ENCODE measurements around the gene STX10. TPM values are rescaled to one million over a fixed set of nuclear protein-coding genes. Genes with fewer than 3 reads are reported as not detected.
A peak's percentile ranks its signal among the peaks of the same experiment; 100 is the strongest.

The STX10 gene
- total and polyA plus RNA-seq, 9 of the 15 experiments (the other 6 are each of a cell fraction or from before 2014, with no cell fraction given), result 0.51 to 66.3 (median 31.0) TPM

- TF ChIP-seq HMGN3 (IDR thresholded peaks at IDR 0.05; ENCODE audit: borderline replicate concordance, extremely low read depth, insufficient read length, low read depth, low read length) (no peak), HOMEZ (CRISPR knock-in tag; IDR thresholded peaks at IDR 0.05) (no peak), HDAC8 (tag; IDR thresholded peaks at IDR 0.05) (no peak), MYBL2 (IDR thresholded peaks at IDR 0.05; ENCODE audit: low read depth) (no peak), MYBL2 (CRISPR knock-in tag; IDR thresholded peaks at IDR 0.05; ENCODE audit: borderline replicate concordance) (no peak), PPARD (CRISPR knock-in tag; IDR thresholded peaks at IDR 0.05) (no peak), ZNF511 (CRISPR knock-in tag; IDR thresholded peaks at IDR 0.05) (peak; percentile 83; the same call in 1 of the 2 replicates), ERF (CRISPR knock-in tag; IDR thresholded peaks at IDR 0.05) (no peak), TAF15 (IDR thresholded peaks at IDR 0.05; ENCODE audit: low read depth, low read length) (no peak), ZBED1 (IDR thresholded peaks at IDR 0.05) (0 out of 2 replicates have a peak, but pooled peaks have one; percentile 19), ETS1 (conservative IDR thresholded peaks at IDR 0.05; ENCODE audit: control insufficient read depth, low read depth, low read length) (0 out of 2 replicates have a peak, but pooled peaks have one; percentile 44), MTA2 (IDR thresholded peaks at IDR 0.05; ENCODE audit: low read depth) (no peak), TCF3 (CRISPR knock-in tag; IDR thresholded peaks at IDR 0.05) (no peak), BRCA1 (IDR thresholded peaks at IDR 0.05) (no peak), BRCA1 (CRISPR knock-in tag; IDR thresholded peaks at IDR 0.05) (no peak), ZNF444 (CRISPR knock-in tag; IDR thresholded peaks at IDR 0.05) (no peak), HDAC6 (IDR thresholded peaks at IDR 0.05; ENCODE audit: low read depth, low read length) (no peak), THRAP3 (IDR thresholded peaks at IDR 0.05; ENCODE audit: borderline replicate concordance) (no peak), ZFP30 (CRISPR knock-in tag; IDR thresholded peaks at IDR 0.05; ENCODE audit: borderline replicate concordance) (no peak), BCLAF1 (IDR thresholded peaks at IDR 0.05; ENCODE audit: borderline replicate concordance in 1 of 2, control insufficient read depth in 1 of 2, low read depth in 2 of 2, low read length in 1 of 2) (0 out of 4 replicates have a peak, but pooled peaks of 1 of the 2 experiments have one; percentile 26), ZNF586 (CRISPR knock-in tag; conservative IDR thresholded peaks at IDR 0.05) (no peak), CXXC5 (CRISPR knock-in tag; IDR thresholded peaks at IDR 0.05) (no peak)
Measured at GRCh38 chr19:13153569-13154240, 3.5 kb upstream of the STX10 start (continued).

Data from K562 (cell line).